RWPE1 (cell line): ENCODE data around the gene TNFSF4.

ENCODE experiments used
- CTCF ChIA-PET: fragments of 350-600 bp; sonication (Branson Sonifier 250); formaldehyde crosslinking; extraction: SDS; loops from one replicate; lab custom pipeline; 2021; lab: Yijun Ruan, JAX
- POLR2A ChIA-PET: fragments of 400-600 bp; formaldehyde crosslinking; extraction: SDS; loops from one replicate; lab custom pipeline; 2020; ENCODE audit warnings: antibody characterized with exemption; ENCODE audit not compliant: low non-redundant PET; lab: Yijun Ruan, JAX
- DNase-seq: peaks from one replicate; pipeline ENCODE4 v3.0.0; 2012; ENCODE audit warnings: low spot score
- H3K27ac ChIP-seq: fragments of 450-650 bp; 2 replicates; pipeline ENCODE4 v1.5.1; 2017
- TF ChIP-seq, protein P1 (sequence below): fragments of 450-650 bp; conservative IDR thresholded peaks from 2 replicates; pipeline ENCODE4 v1.5.1; 2017; ENCODE audit warnings: low read depth, mild to moderate bottlenecking

TNFSF4 gene

DNA sequence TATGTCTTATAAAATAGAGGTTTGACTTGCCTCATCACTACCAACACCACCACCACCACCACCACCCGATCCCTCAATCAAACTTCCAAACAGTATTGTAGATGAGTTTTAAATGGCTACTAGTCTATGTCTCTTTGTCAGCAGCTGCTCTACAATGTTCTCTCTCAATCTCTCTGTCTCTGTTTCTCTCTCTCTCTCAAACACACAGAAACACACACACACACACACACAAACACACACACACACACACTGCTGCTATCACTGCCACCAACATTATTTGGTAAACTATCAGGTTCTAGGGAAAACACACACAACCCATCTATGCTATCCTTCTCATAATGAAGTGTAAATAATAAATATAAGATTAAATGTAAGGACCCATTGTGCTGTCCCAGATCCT, 2.4 kb downstream of the TNFSF4 start:
- CTCF ChIA-PET = interaction anchor here (0.6 to 3.3 kb wide), 3 partner anchors 379 to 559 kb away, joined by 3 to 51 read pairs (median 7); no protein-coding TSS in a partner anchor
- no peak overlapping the region for H3K27ac ChIP-seq
- TF ChIP-seq, protein P1, sequence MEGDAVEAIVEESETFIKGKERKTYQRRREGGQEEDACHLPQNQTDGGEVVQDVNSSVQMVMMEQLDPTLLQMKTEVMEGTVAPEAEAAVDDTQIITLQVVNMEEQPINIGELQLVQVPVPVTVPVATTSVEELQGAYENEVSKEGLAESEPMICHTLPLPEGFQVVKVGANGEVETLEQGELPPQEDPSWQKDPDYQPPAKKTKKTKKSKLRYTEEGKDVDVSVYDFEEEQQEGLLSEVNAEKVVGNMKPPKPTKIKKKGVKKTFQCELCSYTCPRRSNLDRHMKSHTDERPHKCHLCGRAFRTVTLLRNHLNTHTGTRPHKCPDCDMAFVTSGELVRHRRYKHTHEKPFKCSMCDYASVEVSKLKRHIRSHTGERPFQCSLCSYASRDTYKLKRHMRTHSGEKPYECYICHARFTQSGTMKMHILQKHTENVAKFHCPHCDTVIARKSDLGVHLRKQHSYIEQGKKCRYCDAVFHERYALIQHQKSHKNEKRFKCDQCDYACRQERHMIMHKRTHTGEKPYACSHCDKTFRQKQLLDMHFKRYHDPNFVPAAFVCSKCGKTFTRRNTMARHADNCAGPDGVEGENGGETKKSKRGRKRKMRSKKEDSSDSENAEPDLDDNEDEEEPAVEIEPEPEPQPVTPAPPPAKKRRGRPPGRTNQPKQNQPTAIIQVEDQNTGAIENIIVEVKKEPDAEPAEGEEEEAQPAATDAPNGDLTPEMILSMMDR = no peak
- POLR2A ChIA-PET = no interaction called here
- DNase-seq = no peak

DNA sequence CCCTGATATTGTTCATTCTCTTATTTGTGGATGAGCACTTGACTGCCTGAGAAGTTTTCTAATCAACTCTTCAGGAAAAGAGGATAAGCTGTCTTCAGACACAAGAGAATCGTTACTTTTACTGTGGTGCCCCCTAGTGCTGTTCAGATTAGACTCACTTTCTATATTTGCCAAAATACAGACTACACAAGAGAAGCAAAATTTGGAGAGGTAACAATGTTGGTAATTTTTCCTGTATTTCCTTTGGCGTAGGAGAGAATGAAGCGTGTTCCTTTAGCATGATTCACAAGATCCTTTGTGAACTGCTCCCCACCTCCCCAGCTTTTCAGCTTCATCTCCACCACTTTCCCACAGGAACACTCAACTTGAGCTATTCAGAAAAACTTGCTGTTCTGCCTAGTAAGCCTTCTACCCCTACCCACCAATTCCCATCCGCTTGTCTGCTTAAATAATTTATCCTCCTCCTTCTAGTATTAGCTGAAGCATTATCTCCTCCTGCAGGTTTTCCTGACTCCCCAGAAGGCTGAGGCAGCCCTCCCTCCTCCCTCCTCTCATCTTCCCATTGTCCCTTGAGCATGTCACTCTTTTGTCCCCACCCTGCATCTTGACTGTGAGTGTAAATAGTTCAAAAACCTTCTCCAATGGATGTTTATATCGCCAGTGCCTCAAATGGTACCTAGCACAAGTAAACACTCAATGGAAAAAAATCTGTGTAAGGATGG, 4.5 kb downstream of the TNFSF4 start:
- DNase-seq = peak; percentile 50
- POLR2A ChIA-PET = no interaction called here
- H3K27ac ChIP-seq = no peak overlapping the region
- CTCF ChIA-PET = interaction anchor here (0.6 to 3.3 kb wide), 11 partner anchors 12 to 519 kb away, joined by 3 to 51 read pairs (median 4); no protein-coding TSS in a partner anchor
- TF ChIP-seq, protein P1 = peak; percentile 72

DNA sequence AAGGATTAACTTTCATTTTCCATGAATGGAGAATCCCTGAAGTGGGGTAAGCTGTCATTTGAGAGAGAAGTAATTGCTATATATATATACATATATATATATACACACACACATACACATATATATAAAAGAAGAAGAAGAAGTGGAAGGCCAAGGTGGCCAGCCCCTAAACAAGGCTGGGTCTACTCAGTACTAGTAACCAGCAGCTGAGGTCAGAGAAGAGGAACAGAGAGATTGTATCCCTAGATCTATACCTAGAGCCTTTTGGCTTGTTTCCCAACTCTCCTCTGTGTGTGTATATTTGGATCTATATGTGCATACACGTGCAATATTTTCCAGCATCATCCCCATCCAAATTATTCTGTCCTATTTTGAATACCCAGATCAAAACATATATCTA, 5.2 kb downstream of the TNFSF4 start:
- POLR2A ChIA-PET = no interaction called here
- CTCF ChIA-PET = interaction anchor here (0.6 to 3.3 kb wide), 11 partner anchors 11 to 460 kb away, joined by 3 to 51 read pairs (median 4); no protein-coding TSS in a partner anchor
- no peak overlapping the region for H3K27ac ChIP-seq
- no peak for DNase-seq
- TF ChIP-seq, protein P1 = no peak

DNA sequence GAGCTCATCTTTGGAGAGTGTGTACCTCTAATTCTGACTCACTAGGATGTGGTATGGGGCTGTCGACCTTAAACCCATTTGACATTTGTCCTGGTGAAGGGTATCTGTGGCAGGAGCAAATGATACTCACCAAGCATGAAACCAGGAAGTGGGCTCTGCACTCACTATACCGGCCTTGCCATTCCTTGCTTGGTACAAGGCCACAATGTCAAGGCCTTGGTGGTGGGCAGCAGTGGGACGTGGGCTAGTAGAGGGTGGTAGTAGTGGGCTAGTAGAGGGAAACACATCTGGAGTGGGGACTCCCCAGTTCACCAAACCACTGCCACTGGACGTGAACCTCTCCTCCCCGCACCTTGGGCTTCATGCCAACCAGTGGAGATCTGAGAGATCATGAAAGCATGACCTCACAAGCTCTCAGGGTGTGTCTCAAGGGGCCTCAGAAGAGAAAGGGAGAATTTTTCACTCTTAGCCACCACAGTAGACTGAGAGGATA, 11.5 kb downstream of the TNFSF4 start:
- CTCF ChIA-PET = interaction anchor here (0.5 kb wide), 1 partner anchor 100 kb away, joined by 5 read pairs; no protein-coding TSS in a partner anchor
- no peak overlapping the region for H3K27ac ChIP-seq
- POLR2A ChIA-PET = no interaction called here
- TF ChIP-seq, protein P1 = no peak
- no peak for DNase-seq

DNA sequence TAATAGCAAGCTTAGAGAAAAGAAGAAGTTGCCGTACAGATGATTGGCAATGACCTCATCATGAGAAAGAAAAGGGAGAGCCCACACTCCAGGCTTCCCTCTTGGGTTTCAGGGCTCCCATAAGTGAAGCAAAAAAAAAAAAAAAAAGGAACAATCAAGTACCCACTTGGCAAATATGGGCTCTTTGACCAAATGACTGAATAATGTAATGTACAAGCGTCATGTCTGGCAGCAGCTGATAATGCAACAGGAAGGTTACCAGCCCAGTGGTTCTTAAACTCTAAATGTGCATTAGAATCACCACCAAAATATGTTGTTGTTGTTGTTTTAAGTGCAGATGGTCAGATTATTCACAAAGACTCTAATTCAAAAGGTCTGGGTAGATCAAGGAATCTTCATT, 13.5 kb downstream of the TNFSF4 start:
- TF ChIP-seq, protein P1 = no peak
- no peak overlapping the region for H3K27ac ChIP-seq
- POLR2A ChIA-PET = no interaction called here
- CTCF ChIA-PET = interaction anchor here (0.6 kb wide), 2 partner anchors 541 to 1551 kb away, joined by 3 read pairs; no protein-coding TSS in a partner anchor
- no peak for DNase-seq

DNA sequence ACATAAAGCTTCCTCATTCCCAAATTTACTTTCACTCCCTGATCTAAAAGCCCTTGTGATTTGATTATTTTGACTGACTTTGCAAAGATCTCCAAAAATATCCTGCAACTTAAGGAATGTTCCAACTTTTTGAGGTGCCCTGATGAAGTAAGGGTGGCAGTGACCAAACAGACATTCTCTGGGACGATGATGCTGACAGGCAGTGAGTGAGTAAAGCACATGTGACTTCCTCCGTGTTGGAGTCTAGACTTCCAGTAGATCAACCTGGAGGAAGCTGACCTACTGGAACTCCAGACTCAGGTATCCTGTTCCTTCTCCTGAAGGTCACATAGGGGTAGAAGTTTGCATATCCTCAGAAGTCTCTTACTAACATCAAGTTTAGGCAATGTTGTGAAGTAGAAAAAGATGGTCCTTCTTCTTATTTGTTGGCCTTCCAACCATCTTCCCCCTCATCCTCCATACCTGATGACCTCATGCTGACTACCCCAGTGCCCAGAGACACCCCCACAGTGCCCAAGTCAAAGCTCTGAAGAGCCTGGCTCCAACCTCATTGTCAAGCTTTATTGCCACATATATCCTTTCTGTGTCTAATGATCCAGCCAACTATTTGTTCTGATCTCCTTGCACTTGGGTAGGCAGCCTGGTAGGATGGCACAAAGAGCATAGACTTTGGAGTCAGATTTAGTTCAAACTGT, 16.0 kb downstream of the TNFSF4 start:
- POLR2A ChIA-PET = no interaction called here
- TF ChIP-seq, protein P1 = no peak
- H3K27ac ChIP-seq = no peak overlapping the region
- CTCF ChIA-PET = interaction anchor here (2.5 kb wide), 1 partner anchor 11 kb away, joined by 10 read pairs; no protein-coding TSS in a partner anchor
- no peak for DNase-seq
